ENCODE results near the gene S100A5.
A peak's percentile ranks its signal among the peaks of the same experiment; 100 is the strongest.

S100A5 gene

GRCh38 chr1:153548722-153549688, 8.3 kb upstream of the S100A5 start, which contains the start of gene S100A3:
Gene S100A3 (minus strand): TSS chr1:153549258. CDS start chr1:153548485, 773 bp downstream.
- no peak within 1 kb of the TSS for H3K27ac ChIP-seq
- TF ChIP-seq CTCF (conservative IDR thresholded peaks at IDR 0.05) = no peak

GRCh38 chr1:153547560-153548551, 7.1 kb upstream of the S100A5 start:
- TF ChIP-seq CTCF (conservative IDR thresholded peaks at IDR 0.05) = no peak
- no peak overlapping the region for H3K27ac ChIP-seq

GRCh38 chr1:153546796-153547559, 6.2 kb upstream of the S100A5 start:
- no peak overlapping the region for H3K27ac ChIP-seq
- no peak for TF ChIP-seq CTCF (conservative IDR thresholded peaks at IDR 0.05)

- H3K27ac ChIP-seq = no peak overlapping the region
These were observed 5.6 kb upstream of the S100A5 start for GRCh38 chr1:153546371-153546770.

GRCh38 chr1:153545067-153546055, 4.6 kb upstream of the S100A5 start, which contains the start of gene S100A4:
Gene S100A4 (minus strand): TSS chr1:153545806. CDS start chr1:153544794, 1,012 bp downstream.
- TF ChIP-seq CTCF (conservative IDR thresholded peaks at IDR 0.05) = no peak
- H3K27ac ChIP-seq = peak within 1 kb of the TSS; percentile 71

More at GRCh38 chr1:153546371-153546770, 5.6 kb upstream of the S100A5 start:
- no peak for TF ChIP-seq CTCF (conservative IDR thresholded peaks at IDR 0.05)

GRCh38 chr1:153544453-153545066, 3.8 kb upstream of the S100A5 start:
- H3K27ac ChIP-seq = peak overlapping the region; percentile 71
- TF ChIP-seq CTCF (conservative IDR thresholded peaks at IDR 0.05) = no peak
